Measurements from ENCODE around the gene PLAGL1. TPM values are rescaled to one million over a fixed set of nuclear protein-coding genes. Genes with fewer than 3 reads are reported as not detected.

The PLAGL1 gene
- total and polyA plus RNA-seq, 2 of the 8 experiments (the other 6 are each of a cell fraction or from before 2014, with no cell fraction given) = 0.94 to 1.1 TPM

- no peak overlapping the region for H3K56ac ChIP-seq (replicated peaks; ENCODE audit: insufficient read length, low read depth, low read length)
- no peaks in the 10 kb centered on the region for H3K9me3 ChIP-seq (ENCODE audit: insufficient read depth in 2 of 2, low read depth in 1 of 2, low read length in 1 of 2)
- H2AK5ac ChIP-seq (ENCODE audit: low read depth, low read length) = no peak overlapping the region
- no peak overlapping the region for H3K18ac ChIP-seq (ENCODE audit: extremely low read depth, low read length)
- ChIA-PET CTCF (ENCODE audit: partially characterized antibody) (interaction anchor here (0.6 to 3.6 kb wide), 6 partner anchors 13 to 389 kb away, joined by 3 to 16 read pairs (median 4); no protein-coding TSS in a partner anchor), POLR2A (ENCODE audit: partially characterized antibody) (interaction anchor here (1.4 kb wide), 1 partner anchor 23 kb away, joined by 4 read pairs; no protein-coding TSS in a partner anchor)
- H3K4me1 ChIP-seq (replicated peaks in 1 of 4; ENCODE audit: control insufficient read depth in 3 of 4, insufficient read depth in 4 of 4, low read length in 3 of 4) = no peaks in the 10 kb centered on the region; a peak in 1 of 7 replicates
- no peak overlapping the region for H2BK20ac ChIP-seq (ENCODE audit: low read length)
- H3K27ac ChIP-seq (ENCODE audit: low read depth, low read length) = no peak overlapping the region
- H3K23ac ChIP-seq (ENCODE audit: insufficient read length) = no peak overlapping the region
- H3K4me2 ChIP-seq (ENCODE audit: insufficient read depth in 1 of 2, low read depth in 2 of 2, low read length in 2 of 2) = no peak overlapping the region
- 100% methylated on average over 1 of the region's 1 CpG; no CpG with 5 or more reads in 1 of the 2 experiments for WGBS, 2 experiments (ENCODE audit: extremely low coverage in 1 of 2, insufficient coverage in 1 of 2, insufficient read length in 1 of 2, insufficient replicate concordance in 2 of 2, low coverage in 1 of 2, low lambda C conversion rate in 2 of 2, missing lambda C conversion rate in 1 of 2)
- H2BK15ac ChIP-seq (ENCODE audit: low read length) = no peak overlapping the region
- H3K9ac ChIP-seq (replicated peaks in 1 of 4; ENCODE audit: extremely low read depth in 1 of 4, low read depth in 3 of 4, low read length in 3 of 4) = no peak overlapping the region
- no peaks in the 10 kb centered on the region for H3K79me2 ChIP-seq (ENCODE audit: control insufficient read depth in 1 of 2, insufficient read depth in 2 of 2, low read length in 2 of 2)
- H4K5ac ChIP-seq (ENCODE audit: insufficient read length, low read depth, low read length) = no peak overlapping the region
- H3K4me3 ChIP-seq (ENCODE audit: extremely low read depth in 1 of 4, insufficient read depth in 2 of 4, low read depth in 3 of 4, low read length in 4 of 4) = no peak overlapping the region
- no peak overlapping the region for H3K14ac ChIP-seq (ENCODE audit: insufficient read length)
- no peaks in the 10 kb centered on the region for H3K36me3 ChIP-seq (ENCODE audit: control insufficient read depth in 2 of 4, insufficient read depth in 4 of 4, low read length in 3 of 4)
- no peak overlapping the region for H4K91ac ChIP-seq (replicated peaks; ENCODE audit: insufficient read length, low read length)
- H4K8ac ChIP-seq (ENCODE audit: extremely low read depth, insufficient read depth, low read length) = no peak overlapping the region
- H3K23me2 ChIP-seq (ENCODE audit: low read depth, low read length) = peaks cover 2% of the 10 kb centered on the region; the same call in 1 of the 2 replicates
- H3K79me1 ChIP-seq (ENCODE audit: low read depth, low read length) = no peaks in the 10 kb centered on the region
- no peak overlapping the region for H2AFZ ChIP-seq (ENCODE audit: low read length)
- H2BK12ac ChIP-seq (ENCODE audit: low read depth, low read length) = no peak overlapping the region
- H2BK5ac ChIP-seq (ENCODE audit: low read depth, low read length) = no peak overlapping the region
- no peak for DNase-seq (ENCODE audit: low read depth in 1 of 2, low spot score in 2 of 2)
- H3K4ac ChIP-seq (replicated peaks; ENCODE audit: insufficient read length, low read depth, low read length) = no peak overlapping the region
- no peaks in the 10 kb centered on the region for H4K20me1 ChIP-seq (replicated peaks in 1 of 2; ENCODE audit: control insufficient read depth in 1 of 2, insufficient read depth in 2 of 2, low read length in 2 of 2)
- no peak for FAIRE-seq
- H2BK120ac ChIP-seq (replicated peaks; ENCODE audit: low read depth, low read length) = no peak overlapping the region
- peaks cover 2 to 6% (median 4%) of the 10 kb centered on the region in 4 experiments; a peak in 5 of 7 replicates for H3K27me3 ChIP-seq (replicated peaks in 1 of 4; ENCODE audit: control insufficient read depth in 3 of 4, extremely low read depth in 1 of 4, insufficient read depth in 3 of 4, low read length in 3 of 4)
- TF ChIP-seq EP300 (IDR thresholded peaks at IDR 0.05; ENCODE audit: borderline replicate concordance in 1 of 2, low read depth in 2 of 2, low read length in 2 of 2) = no peak
- TF ChIP-seq TEAD4 (IDR thresholded peaks at IDR 0.05; ENCODE audit: low read depth, low read length) = no peak
- no peak for TF ChIP-seq HDAC2 (IDR thresholded peaks at IDR 0.05; ENCODE audit: borderline replicate concordance in 1 of 2, low read depth in 2 of 2, low read length in 2 of 2)
- TF ChIP-seq ASH2L (IDR thresholded peaks at IDR 0.05; ENCODE audit: low read length) = no peak
- TF ChIP-seq JUND (IDR thresholded peaks at IDR 0.05; ENCODE audit: low read length) = no peak
- TF ChIP-seq RNF2 (IDR thresholded peaks at IDR 0.05; ENCODE audit: borderline replicate concordance, low read depth, low read length, missing control alignments, poor library complexity, severe bottlenecking) = no peak
- no peak for TF ChIP-seq BRCA1 (IDR thresholded peaks at IDR 0.05; ENCODE audit: low read depth, low read length)
- TF ChIP-seq KDM4A (IDR thresholded peaks at IDR 0.05; ENCODE audit: low read depth, low read length, severe bottlenecking) = no peak
These were observed 27.1 kb downstream of the PLAGL1 start for GRCh38 chr6:143980921-143981320.
